Sigmoid colon (tissue), 3 donors: ENCODE measurements around the gene DCAF5.

Experiments
- POLR2A ChIP-seq, 2 donors: fragments of 450-650 bp; IDR thresholded peaks; one replicate each; pipeline ENCODE4 v1.6.1; 2016; ENCODE audit warnings: antibody characterized with exemption in 2 of 2, mild to moderate bottlenecking in 2 of 2, moderate library complexity in 2 of 2
- TF ChIP-seq, protein P1 (sequence below), 4 experiments: fragments of 450-650 bp in 3 of 4; fragments of 200-600 bp in 1 of 4; IDR thresholded peaks; one replicate each; pipeline ENCODE4 v1.5.1; 2016 to 2019; ENCODE audit warnings: antibody characterized with exemption in 4 of 4, mild to moderate bottlenecking in 3 of 4, moderate library complexity in 2 of 4

DNA sequence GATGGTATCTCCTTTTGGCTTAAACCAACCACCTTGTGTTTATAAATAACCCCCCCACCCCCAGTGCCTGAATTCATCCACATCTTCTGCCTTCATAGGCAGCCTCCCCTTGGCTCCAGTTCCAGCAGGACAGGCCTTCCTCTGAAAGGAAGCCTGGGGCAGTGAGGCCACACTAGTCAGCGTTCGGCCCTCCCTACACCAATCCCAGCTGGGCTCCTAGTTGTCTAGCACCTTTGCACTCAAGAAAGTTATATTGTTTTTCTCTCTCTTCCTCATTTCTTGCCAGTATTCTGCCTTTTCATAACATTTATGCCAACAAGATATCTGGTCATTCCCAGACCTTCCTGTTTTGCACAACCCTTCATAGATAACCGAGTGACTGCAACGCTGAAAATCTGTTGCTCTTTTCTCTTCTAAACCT, 100.7 kb downstream of the DCAF5 start:
- TF ChIP-seq, protein P1, sequence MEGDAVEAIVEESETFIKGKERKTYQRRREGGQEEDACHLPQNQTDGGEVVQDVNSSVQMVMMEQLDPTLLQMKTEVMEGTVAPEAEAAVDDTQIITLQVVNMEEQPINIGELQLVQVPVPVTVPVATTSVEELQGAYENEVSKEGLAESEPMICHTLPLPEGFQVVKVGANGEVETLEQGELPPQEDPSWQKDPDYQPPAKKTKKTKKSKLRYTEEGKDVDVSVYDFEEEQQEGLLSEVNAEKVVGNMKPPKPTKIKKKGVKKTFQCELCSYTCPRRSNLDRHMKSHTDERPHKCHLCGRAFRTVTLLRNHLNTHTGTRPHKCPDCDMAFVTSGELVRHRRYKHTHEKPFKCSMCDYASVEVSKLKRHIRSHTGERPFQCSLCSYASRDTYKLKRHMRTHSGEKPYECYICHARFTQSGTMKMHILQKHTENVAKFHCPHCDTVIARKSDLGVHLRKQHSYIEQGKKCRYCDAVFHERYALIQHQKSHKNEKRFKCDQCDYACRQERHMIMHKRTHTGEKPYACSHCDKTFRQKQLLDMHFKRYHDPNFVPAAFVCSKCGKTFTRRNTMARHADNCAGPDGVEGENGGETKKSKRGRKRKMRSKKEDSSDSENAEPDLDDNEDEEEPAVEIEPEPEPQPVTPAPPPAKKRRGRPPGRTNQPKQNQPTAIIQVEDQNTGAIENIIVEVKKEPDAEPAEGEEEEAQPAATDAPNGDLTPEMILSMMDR (IDR thresholded peaks at IDR 0.05) = no peak
- TF ChIP-seq POLR2A (IDR thresholded peaks at IDR 0.05) = no peak
